GM23338 (cell line): ENCODE data around the gene DPM1. TPM values are rescaled to one million over a fixed set of nuclear protein-coding genes. Genes with fewer than 3 reads are reported as not detected.
A peak's percentile ranks its signal among the peaks of the same experiment; 100 is the strongest.

Experiments
- ATAC-seq: fragments of 200-7000 bp; cut with Tn5 transposase; 3 replicates; pipeline ENCODE4 v1.9.1; 2020
- DNase-seq: peaks from one replicate; pipeline ENCODE4 v3.0.0-alpha.2; 2015; ENCODE audit warnings: low spot score
- H2AFZ ChIP-seq: fragments of 200-600 bp; sonication (generic); 2 replicates; pipeline ENCODE4 v1.8.0; 2016; ENCODE audit warnings: antibody characterized with exemption, mild to moderate bottlenecking, moderate library complexity
- H3F3A ChIP-seq: fragments of 200-600 bp; sonication (generic); replicated peaks from 2 replicates; pipeline ENCODE4 v1.8.0; 2017; ENCODE audit warnings: antibody characterized with exemption, mixed run types, low read depth
- H3K27ac ChIP-seq: fragments of 200-600 bp; sonication (generic); 2 replicates; pipeline ENCODE4 v1.6.1; 2016; ENCODE audit warnings: low read depth
- H3K27me3 ChIP-seq: fragments of 200-600 bp; sonication (generic); 2 replicates; pipeline ENCODE4 v1.8.0; 2016; ENCODE audit warnings: mild to moderate bottlenecking, mixed run types, moderate library complexity; ENCODE audit not compliant: insufficient read depth
- H3K36me3 ChIP-seq: fragments of 200-600 bp; sonication (generic); 2 replicates; pipeline ENCODE4 v1.8.0; 2016; ENCODE audit warnings: mild to moderate bottlenecking; ENCODE audit not compliant: insufficient read depth
- H3K4me1 ChIP-seq: fragments of 200-600 bp; sonication (generic); 2 replicates; pipeline ENCODE4 v1.8.0; 2016; ENCODE audit warnings: mild to moderate bottlenecking, moderate library complexity; ENCODE audit not compliant: insufficient read depth
- H3K4me2 ChIP-seq: fragments of 200-600 bp; sonication (generic); 2 replicates; pipeline ENCODE4 v1.7.1; 2017; ENCODE audit warnings: mixed run types
- H3K4me3 ChIP-seq: fragments of 200-600 bp; sonication (generic); 2 replicates; pipeline ENCODE4 v1.6.1; 2016; ENCODE audit warnings: mixed run types
- H3K79me2 ChIP-seq: fragments of 200-600 bp; sonication (generic); replicated peaks from 2 replicates; pipeline ENCODE4 v1.8.0; 2017; ENCODE audit warnings: mild to moderate bottlenecking; ENCODE audit not compliant: insufficient read depth
- H3K9me2 ChIP-seq: fragments of 200-600 bp; sonication (generic); 2 replicates; pipeline ENCODE4 v1.8.0; 2017; ENCODE audit not compliant: insufficient read depth
- H4K20me1 ChIP-seq: fragments of 200-600 bp; sonication (generic); replicated peaks from 2 replicates; pipeline ENCODE4 v1.8.0; 2017; ENCODE audit warnings: mild to moderate bottlenecking; ENCODE audit not compliant: insufficient read depth
- H3K27ac Mint-ChIP-seq: 2 replicates; pipeline ENCODE4 v1.8.0; 2020; ENCODE audit warnings: inconsistent platforms, mild to moderate bottlenecking, moderate library complexity, mixed read lengths
- H3K27me3 Mint-ChIP-seq: 3 replicates; pipeline ENCODE4 v1.8.0; 2022; ENCODE audit warnings: low read depth, mild to moderate bottlenecking, moderate library complexity, mixed read lengths, inconsistent platforms; ENCODE audit not compliant: insufficient read depth, poor library complexity
- H3K36me3 Mint-ChIP-seq: 3 replicates; pipeline ENCODE4 v1.8.0; 2021; ENCODE audit warnings: low read depth, mild to moderate bottlenecking, inconsistent platforms, moderate library complexity, mixed read lengths
- H3K4me1 Mint-ChIP-seq: 3 replicates; pipeline ENCODE4 v1.8.0; 2020; ENCODE audit warnings: mild to moderate bottlenecking, inconsistent platforms, mixed read lengths
- H3K4me3 Mint-ChIP-seq: 3 replicates; pipeline ENCODE4 v1.8.0; 2021; ENCODE audit warnings: moderate library complexity, mild to moderate bottlenecking, inconsistent platforms, mixed read lengths
- H3K9me3 Mint-ChIP-seq: 3 replicates; pipeline ENCODE4 v1.8.0; 2020; ENCODE audit warnings: moderate library complexity, mild to moderate bottlenecking, inconsistent platforms, mixed read lengths
- CREB1 ChIP-seq: fragments of 250-450 bp; sonication (Bioruptor Pico); IDR thresholded peaks from 2 replicates; pipeline ENCODE4 v1.5.0; 2020; ENCODE audit warnings: low read depth, mild to moderate bottlenecking, moderate library complexity
- EZH2phosphoT487 ChIP-seq: fragments of 200-600 bp; sonication (generic); IDR thresholded peaks from one replicate; pipeline ENCODE4 v1.8.1; 2018; ENCODE audit warnings: antibody characterized with exemption; ENCODE audit not compliant: unreplicated experiment
- JUNB ChIP-seq: IDR thresholded peaks from one replicate; pipeline ENCODE4 v1.6.1; 2016; ENCODE audit warnings: antibody characterized with exemption; ENCODE audit not compliant: unreplicated experiment
- NANOG ChIP-seq: IDR thresholded peaks from 2 replicates; pipeline ENCODE4 v1.6.1; 2016; ENCODE audit warnings: antibody characterized with exemption, borderline replicate concordance
- POLR2AphosphoS5 ChIP-seq: IDR thresholded peaks from 2 replicates; pipeline ENCODE4 v1.6.1; 2016; ENCODE audit warnings: antibody characterized with exemption, low read depth
- REST ChIP-seq: IDR thresholded peaks from one replicate; pipeline ENCODE4 v1.6.1; 2018; ENCODE audit warnings: antibody characterized with exemption; ENCODE audit not compliant: unreplicated experiment
- STAT1 ChIP-seq: IDR thresholded peaks from one replicate; pipeline ENCODE4 v1.6.1; 2016; ENCODE audit warnings: antibody characterized with exemption; ENCODE audit not compliant: unreplicated experiment
- polyA plus RNA-seq: library from polyadenylated mRNA; unstranded; fragments of >200 nt; fragmentation: Nextera tagmentation; extraction: Ambion mirVana; gene quantifications from 2 replicates; pipeline ENCODE4 v1.2.1, GENCODE V29; 2016
- total RNA-seq: library from RNA; depleted of rRNA; stranded (reverse); fragments of >200 nt; shearing (Covaris generic); gene quantifications from 2 replicates; pipeline ENCODE4 v1.2.3, GENCODE V29; 2014
- TF ChIP-seq, protein P1 (sequence below), 2 experiments: fragments of 200-600 bp in 1 of 2; sonication (generic) in 1 of 2; conservative IDR thresholded peaks; 2 replicates each; pipeline versions ENCODE4 v1.5.1 to v1.6.1; 2016 to 2017; ENCODE audit warnings: antibody characterized with exemption in 2 of 2, low read depth in 2 of 2, mild to moderate bottlenecking in 2 of 2, moderate library complexity in 1 of 2
- TF ChIP-seq, protein P2 (sequence below): IDR thresholded peaks from 2 replicates; pipeline ENCODE4 v1.6.1; 2016; ENCODE audit warnings: antibody characterized with exemption
- TF ChIP-seq, protein P3 (sequence below): fragments of 250-450 bp; sonication (Bioruptor Pico); IDR thresholded peaks from 2 replicates; pipeline ENCODE4 v1.5.0; 2020; ENCODE audit warnings: mild to moderate bottlenecking, moderate library complexity

The DPM1 gene
- total and polyA plus RNA-seq, 2 experiments from 2014 or later: 71.7 to 130 TPM

DNA sequence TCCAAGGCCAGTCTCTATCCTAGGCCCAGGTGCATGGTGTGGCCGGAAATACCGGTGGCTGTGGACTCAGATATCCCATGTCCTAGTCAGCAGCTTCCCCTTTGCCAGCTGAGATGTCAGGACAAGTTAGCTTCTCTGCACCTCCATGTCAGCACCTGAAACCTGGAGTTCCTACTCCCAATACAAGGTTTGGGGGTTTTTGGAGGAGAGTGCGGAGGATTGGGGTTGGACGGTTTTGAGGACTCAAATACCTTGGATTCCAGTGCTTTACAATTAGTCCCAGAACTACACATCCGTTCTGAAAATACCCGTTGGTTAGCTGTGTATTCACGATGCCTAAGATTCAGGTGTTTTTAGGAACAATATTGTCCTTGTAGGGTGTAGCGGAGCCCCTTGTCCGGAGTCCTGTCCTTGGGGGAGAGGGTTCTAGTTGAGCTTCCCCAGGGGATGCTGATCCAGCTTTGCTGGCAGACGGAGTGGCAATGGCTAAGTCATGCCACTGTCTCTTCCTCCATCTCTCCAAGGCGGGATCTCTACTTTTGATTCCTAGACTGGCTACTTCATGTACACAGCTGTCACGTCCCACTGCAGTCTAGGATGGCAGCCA, 72.0 kb downstream of the DPM1 start:
- peaks cover 6% of the 10 kb centered on the region for H3K27me3 Mint-ChIP-seq
- TF ChIP-seq EZH2phosphoT487 (no peak), NANOG (no peak), JUNB (no peak), STAT1 (no peak), REST (no peak), CREB1 (no peak), POLR2AphosphoS5 (no peak)
- TF ChIP-seq, protein P1, sequence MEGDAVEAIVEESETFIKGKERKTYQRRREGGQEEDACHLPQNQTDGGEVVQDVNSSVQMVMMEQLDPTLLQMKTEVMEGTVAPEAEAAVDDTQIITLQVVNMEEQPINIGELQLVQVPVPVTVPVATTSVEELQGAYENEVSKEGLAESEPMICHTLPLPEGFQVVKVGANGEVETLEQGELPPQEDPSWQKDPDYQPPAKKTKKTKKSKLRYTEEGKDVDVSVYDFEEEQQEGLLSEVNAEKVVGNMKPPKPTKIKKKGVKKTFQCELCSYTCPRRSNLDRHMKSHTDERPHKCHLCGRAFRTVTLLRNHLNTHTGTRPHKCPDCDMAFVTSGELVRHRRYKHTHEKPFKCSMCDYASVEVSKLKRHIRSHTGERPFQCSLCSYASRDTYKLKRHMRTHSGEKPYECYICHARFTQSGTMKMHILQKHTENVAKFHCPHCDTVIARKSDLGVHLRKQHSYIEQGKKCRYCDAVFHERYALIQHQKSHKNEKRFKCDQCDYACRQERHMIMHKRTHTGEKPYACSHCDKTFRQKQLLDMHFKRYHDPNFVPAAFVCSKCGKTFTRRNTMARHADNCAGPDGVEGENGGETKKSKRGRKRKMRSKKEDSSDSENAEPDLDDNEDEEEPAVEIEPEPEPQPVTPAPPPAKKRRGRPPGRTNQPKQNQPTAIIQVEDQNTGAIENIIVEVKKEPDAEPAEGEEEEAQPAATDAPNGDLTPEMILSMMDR (conservative IDR thresholded peaks at IDR 0.05; ENCODE audit: low read depth in 2 of 2): no peak
- TF ChIP-seq, protein P2, sequence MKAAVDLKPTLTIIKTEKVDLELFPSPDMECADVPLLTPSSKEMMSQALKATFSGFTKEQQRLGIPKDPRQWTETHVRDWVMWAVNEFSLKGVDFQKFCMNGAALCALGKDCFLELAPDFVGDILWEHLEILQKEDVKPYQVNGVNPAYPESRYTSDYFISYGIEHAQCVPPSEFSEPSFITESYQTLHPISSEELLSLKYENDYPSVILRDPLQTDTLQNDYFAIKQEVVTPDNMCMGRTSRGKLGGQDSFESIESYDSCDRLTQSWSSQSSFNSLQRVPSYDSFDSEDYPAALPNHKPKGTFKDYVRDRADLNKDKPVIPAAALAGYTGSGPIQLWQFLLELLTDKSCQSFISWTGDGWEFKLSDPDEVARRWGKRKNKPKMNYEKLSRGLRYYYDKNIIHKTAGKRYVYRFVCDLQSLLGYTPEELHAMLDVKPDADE: no peak
- TF ChIP-seq, protein P3, sequence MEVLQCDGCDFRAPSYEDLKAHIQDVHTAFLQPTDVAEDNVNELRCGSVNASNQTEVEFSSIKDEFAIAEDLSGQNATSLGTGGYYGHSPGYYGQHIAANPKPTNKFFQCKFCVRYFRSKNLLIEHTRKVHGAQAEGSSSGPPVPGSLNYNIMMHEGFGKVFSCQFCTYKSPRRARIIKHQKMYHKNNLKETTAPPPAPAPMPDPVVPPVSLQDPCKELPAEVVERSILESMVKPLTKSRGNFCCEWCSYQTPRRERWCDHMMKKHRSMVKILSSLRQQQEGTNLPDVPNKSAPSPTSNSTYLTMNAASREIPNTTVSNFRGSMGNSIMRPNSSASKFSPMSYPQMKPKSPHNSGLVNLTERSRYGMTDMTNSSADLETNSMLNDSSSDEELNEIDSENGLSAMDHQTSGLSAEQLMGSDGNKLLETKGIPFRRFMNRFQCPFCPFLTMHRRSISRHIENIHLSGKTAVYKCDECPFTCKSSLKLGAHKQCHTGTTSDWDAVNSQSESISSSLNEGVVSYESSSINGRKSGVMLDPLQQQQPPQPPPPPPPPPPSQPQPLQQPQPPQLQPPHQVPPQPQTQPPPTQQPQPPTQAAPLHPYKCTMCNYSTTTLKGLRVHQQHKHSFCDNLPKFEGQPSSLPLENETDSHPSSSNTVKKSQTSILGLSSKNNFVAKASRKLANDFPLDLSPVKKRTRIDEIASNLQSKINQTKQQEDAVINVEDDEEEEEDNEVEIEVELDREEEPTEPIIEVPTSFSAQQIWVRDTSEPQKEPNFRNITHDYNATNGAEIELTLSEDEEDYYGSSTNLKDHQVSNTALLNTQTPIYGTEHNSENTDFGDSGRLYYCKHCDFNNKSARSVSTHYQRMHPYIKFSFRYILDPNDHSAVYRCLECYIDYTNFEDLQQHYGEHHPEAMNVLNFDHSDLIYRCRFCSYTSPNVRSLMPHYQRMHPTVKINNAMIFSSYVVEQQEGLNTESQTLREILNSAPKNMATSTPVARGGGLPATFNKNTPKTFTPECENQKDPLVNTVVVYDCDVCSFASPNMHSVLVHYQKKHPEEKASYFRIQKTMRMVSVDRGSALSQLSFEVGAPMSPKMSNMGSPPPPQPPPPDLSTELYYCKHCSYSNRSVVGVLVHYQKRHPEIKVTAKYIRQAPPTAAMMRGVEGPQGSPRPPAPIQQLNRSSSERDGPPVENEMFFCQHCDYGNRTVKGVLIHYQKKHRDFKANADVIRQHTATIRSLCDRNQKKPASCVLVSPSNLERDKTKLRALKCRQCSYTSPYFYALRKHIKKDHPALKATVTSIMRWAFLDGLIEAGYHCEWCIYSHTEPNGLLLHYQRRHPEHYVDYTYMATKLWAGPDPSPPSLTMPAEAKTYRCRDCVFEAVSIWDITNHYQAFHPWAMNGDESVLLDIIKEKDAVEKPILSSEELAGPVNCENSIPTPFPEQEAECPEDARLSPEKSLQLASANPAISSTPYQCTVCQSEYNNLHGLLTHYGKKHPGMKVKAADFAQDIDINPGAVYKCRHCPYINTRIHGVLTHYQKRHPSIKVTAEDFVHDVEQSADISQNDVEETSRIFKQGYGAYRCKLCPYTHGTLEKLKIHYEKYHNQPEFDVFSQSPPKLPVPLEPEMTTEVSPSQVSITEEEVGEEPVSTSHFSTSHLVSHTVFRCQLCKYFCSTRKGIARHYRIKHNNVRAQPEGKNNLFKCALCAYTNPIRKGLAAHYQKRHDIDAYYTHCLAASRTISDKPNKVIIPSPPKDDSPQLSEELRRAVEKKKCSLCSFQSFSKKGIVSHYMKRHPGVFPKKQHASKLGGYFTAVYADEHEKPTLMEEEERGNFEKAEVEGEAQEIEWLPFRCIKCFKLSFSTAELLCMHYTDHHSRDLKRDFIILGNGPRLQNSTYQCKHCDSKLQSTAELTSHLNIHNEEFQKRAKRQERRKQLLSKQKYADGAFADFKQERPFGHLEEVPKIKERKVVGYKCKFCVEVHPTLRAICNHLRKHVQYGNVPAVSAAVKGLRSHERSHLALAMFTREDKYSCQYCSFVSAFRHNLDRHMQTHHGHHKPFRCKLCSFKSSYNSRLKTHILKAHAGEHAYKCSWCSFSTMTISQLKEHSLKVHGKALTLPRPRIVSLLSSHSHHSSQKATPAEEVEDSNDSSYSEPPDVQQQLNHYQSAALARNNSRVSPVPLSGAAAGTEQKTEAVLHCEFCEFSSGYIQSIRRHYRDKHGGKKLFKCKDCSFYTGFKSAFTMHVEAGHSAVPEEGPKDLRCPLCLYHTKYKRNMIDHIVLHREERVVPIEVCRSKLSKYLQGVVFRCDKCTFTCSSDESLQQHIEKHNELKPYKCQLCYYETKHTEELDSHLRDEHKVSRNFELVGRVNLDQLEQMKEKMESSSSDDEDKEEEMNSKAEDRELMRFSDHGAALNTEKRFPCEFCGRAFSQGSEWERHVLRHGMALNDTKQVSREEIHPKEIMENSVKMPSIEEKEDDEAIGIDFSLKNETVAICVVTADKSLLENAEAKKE (CRISPR knock-in tag): no peak
- no peaks in the 10 kb centered on the region; the same call in 1 of the 3 replicates for H3K4me1 Mint-ChIP-seq
- Histone ChIP-seq H3K4me1 (no peaks in the 10 kb centered on the region; the same call in 1 of the 2 replicates), H4K20me1 (peaks cover 42% of the 10 kb centered on the region), H2AFZ (no peak overlapping the region), H3K27me3 (no peaks in the 10 kb centered on the region), H3K79me2 (no peaks in the 10 kb centered on the region), H3K9me2 (no peaks in the 10 kb centered on the region), H3K27ac (peak overlapping the region; percentile 59), H3F3A (peaks cover 32% of the 10 kb centered on the region), H3K4me3 (no peak overlapping the region), H3K36me3 (peaks cover 14% of the 10 kb centered on the region; the same call in 1 of the 2 replicates), H3K4me2 (no peak overlapping the region)
- H3K4me3 Mint-ChIP-seq: no peak overlapping the region
- no peaks in the 10 kb centered on the region for H3K9me3 Mint-ChIP-seq
- peaks cover 34% of the 10 kb centered on the region for H3K36me3 Mint-ChIP-seq
- 0 out of 2 replicates have a peak overlapping the region, but pooled peaks have one; percentile 18 for H3K27ac Mint-ChIP-seq
- ATAC-seq (peak; percentile 13; the same call in 2 of the 3 replicates), DNase-seq (no peak)
